Prostate gland (tissue), 2 donors: ENCODE results near the gene ANO2.

ENCODE experiments used
- CTCF ChIP-seq, 4 experiments: fragments of 200-600 bp in 2 of 4; fragments of 450-650 bp in 2 of 4; sonication (generic) in 2 of 4; IDR thresholded peaks; 1 replicate in 3 of 4; 2 replicates in 1 of 4; pipeline ENCODE4 v1.5.1; 2016 to 2019; ENCODE audit warnings: antibody characterized with exemption in 4 of 4, mild to moderate bottlenecking in 2 of 4, moderate library complexity in 2 of 4
- POLR2A ChIP-seq: fragments of 450-650 bp; IDR thresholded peaks from one replicate; pipeline ENCODE4 v1.6.1; 2016; ENCODE audit warnings: antibody characterized with exemption, mild to moderate bottlenecking

GRCh38 chr12:5966486-5967095, 21.5 kb upstream of the ANO2 start:
- TF ChIP-seq POLR2A: no peak
- TF ChIP-seq CTCF (IDR thresholded peaks at IDR 0.05): no peak
